GM18907 (cell line): ENCODE results near the gene LEUTX.
A peak's percentile ranks its signal among the peaks of the same experiment; 100 is the strongest.

Experiments used
- ATAC-seq: cut with Tn5 transposase; IDR thresholded peaks from one replicate; pipeline ENCODE4 v1.9.1; 2021; ENCODE audit warnings: mild to moderate bottlenecking, moderate library complexity; ENCODE audit not compliant: unreplicated experiment

Gene LEUTX

DNA sequence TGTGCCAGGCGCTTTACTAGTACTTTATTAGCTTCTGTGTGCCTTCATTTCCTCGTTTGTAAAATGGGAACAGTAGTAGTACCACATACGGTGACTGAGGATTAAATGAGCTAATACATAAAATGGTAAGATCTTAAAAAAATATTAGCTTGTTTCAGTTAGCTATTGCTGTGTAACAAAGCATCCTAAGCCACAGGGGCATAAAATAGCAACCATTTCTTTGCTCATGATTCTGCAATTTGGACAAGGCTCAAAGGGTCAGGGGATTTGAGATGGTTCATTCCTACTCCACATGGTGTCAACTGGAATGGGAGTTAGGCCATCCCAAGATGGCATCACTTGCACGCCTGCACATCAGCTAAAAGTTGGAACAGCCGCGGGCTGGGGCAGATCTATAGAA lies 42.0 kb downstream of the LEUTX start:
- no peak for ATAC-seq

DNA sequence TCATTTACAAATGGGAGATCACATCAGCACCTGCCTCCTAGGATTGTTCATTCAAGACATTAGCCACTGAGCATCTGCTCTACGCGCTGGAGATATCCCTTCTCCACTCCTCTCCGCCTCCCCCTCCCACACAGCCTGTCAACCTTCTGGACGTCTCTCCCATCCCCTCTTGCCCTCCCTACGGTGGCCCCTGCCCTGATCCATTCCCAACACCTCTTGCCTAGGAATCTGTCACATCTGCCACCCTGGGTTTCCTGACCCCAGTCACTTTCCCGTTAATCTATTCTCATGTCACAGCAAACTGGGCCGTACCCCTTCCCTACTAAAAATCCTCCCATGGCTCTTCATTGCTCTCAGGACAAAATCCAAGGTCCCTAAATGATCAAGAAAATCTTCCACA lies 45.0 kb downstream of the LEUTX start:
- no peak for ATAC-seq

DNA sequence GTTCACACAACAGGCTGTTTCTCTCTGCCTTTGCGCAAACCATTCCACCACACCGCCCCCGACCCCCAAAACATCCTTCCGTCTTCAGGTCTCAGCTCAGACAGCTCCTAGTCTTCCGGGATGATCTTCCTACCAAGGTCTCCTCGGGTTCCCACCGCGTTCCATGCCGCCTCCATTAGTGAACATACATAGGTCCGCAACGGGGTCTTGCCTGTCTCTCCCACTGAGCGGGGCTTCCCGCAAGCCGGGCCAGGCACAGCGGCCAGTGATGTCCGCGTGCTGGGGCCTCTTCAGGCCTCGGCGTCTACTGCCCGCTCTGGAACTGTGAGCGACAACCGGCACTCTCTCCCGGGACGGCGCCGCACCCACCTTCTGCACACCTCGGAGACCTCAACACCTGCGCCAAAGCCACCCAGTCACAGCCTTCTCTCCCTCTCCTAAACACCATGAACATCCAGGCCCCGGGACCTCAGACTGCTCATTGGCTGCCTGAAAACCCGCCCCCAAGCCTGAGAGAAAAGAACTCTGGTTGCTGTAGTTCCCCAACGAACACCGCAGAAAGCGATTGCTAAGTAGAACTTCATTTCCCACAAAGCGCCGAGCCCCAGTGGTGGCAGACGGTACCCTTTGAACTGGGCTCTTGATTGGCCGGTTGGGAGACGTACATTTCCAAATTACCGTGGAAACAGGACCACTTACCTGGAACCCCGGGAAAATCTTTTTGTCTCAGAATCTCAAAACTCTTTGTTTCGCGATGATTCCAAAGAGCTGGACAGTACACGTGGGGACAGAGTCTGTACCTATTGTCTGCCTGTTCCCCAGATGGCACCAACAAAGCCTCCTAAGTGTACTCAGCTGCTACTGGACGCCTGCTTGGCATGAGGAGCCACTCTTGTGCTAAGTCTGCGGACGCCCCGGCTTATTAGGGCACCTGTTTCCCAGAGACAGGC lies 45.8 kb downstream of the LEUTX start:
- ATAC-seq: peak; percentile 83

DNA sequence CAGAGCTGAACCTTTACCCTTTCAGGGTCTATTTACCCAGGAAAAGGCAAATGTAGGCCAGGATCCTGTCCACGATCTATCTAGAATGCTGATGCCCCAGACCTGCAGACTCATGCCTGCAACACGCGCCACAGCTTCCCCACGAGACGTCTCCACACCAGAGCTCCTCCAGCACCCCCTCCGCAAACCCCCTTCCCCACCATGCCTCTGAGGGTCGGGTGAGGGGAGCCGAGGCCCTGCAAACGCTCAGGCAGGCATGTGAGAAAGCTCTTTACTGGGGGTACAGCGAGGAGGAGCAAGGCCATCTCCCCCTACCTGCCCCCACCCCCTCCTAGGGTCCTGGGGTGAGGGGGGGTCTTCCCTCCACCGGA lies 46.4 kb downstream of the LEUTX start:
- ATAC-seq: no peak

DNA sequence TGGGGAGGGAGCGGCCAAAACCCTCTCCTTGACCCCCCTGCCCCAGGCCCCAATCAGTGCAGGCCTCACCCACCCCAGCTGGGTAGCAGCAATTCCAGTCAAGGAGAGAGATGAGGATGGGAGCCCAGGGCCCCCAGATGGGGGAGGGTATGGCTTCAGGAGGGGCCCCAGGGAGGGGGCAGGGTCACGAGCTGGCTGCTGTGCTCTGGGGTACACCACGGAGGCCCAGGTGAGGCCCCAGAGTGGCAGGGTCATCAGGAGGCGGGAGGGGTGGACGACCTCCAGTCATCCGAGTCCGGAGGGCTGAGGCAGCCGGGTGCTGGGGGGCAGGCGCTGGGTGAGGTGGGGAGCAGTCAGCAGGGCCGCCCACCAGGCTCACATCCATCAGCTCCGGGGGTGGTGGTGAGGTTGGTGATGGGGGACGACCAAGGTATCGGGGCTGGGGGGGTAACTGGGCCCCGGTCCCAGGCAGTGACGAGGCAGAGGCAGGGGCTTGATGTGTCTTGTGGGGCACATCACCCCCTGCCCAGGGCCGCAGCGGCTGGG lies 47.0 kb downstream of the LEUTX start:
- no peak for ATAC-seq

DNA sequence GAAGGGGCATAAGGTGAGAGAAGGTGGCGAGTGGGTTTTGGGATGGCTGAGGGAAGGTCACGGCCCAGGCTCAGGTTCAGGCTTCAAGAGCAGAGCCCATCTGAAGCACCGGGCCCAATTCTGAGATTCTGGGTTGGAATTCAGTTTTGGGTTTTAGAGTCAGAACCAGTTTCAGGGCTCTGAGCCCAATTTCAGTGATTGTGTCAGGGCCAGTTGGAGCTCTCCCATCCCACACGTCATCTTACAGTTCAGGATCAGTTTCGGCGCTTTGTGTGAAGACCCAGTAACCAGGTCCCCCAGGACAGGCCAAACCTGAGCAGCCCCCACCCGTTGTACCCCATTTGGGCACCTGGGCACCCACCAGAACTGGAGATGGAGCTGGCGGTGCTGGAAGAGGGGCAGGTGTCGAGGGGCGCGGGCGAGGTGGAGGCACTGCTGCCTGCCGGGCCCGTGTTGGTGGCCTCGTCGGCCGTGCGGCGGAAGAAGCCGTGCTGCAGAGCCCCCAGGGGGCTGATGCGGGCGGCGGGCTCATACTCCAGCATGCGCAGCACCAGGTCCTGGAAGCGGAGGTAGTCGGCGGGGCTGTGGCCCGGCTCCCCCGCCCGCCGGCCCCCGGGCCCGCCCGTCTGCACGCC lies 47.8 kb downstream of the LEUTX start:
- no peak for ATAC-seq

DNA sequence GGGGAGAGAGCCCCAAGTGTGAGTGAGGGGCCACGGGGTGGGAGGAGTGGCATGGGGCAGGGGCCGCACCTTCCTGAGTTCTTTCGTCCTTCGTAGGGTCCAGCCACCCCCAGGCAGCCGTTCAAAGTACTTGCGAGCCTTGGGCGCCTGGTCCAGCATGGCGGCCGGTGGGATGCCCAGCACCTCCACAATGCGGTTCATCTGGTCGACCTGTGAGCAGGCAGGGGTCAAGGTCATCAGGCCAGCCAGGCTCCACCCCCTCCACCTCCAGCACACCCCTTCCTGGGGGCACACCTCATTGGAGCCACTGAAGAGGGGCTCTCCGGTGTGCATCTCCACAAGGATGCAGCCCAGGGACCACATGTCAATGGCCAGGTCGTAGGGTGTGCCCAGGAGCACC lies 48.6 kb downstream of the LEUTX start:
- no peak for ATAC-seq

DNA sequence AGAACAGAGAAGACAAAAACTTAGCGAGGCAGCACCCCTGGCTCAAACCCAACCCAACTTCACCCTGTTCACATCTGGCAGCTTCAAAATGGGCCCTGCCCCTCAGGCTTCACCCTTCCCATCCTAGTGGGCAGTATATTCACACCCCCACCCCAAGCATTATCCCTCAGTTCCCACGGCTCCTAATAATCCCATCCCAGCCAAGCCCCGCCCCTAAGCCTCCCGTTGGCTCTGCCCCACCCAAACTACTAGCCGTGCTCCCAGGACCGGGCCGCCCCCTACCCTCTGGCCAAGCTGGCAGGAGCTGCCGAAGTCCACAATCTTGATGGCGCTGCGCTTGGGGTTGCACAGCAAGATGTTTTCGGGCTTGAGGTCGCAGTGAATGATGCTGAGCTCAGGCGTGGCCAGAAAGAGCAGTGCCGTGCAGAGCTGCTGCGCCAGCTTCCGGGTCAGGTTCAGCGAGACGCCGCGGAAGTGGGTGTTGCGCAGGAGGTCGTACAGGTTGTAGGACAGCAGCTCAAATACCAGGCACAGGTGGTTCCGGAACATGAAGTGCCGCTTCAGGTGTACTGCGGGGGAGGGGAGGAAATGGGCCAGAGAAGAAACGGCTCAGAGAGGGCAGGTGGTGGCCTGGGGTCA lies 49.5 kb downstream of the LEUTX start:
- no peak for ATAC-seq

DNA sequence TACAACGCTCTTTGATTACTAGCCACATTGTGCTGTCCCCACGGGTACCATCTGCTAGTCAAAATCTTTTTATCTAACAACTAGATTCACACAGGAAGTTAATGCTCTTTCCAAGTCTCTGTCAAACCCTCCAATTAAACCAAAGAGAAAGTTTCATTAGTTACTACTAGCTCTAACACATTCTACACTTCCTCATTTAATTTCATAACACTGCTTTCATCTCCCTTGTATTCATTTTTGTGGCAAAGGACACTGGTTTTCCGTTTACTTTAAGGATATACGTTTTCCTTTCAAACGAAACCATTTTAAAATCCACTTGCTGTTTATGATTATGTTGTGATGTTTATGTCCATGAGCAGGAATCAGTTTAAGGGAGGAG lies 50.0 kb downstream of the LEUTX start:
- no peak for ATAC-seq

DNA sequence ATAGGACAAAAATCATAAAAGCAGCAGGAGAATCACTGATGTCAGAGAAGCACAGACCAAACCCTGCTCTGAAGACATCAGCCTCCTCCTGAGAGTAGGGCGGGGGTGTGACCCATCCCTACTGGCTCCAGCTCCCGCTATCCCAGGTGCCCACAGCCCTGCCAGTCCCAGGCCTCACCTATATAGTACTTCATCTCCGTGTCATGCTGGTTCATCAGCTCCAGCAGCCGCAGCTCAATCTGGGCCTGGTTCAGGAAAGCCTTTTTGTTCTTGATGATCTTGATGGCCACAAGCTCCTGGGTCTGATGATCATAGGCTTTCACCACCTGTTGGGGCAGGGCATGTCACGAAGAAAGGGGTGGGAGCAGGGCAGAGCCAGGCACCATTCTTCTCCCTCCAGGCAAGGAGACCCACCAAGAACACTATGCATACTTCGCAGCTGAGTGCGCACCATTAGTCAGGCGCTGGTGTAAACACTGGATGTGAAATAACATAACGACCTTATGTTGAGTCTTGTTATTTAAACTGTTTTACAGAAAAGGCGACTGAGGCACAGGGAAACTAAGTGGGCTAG lies 51.1 kb downstream of the LEUTX start:
- ATAC-seq: no peak

DNA sequence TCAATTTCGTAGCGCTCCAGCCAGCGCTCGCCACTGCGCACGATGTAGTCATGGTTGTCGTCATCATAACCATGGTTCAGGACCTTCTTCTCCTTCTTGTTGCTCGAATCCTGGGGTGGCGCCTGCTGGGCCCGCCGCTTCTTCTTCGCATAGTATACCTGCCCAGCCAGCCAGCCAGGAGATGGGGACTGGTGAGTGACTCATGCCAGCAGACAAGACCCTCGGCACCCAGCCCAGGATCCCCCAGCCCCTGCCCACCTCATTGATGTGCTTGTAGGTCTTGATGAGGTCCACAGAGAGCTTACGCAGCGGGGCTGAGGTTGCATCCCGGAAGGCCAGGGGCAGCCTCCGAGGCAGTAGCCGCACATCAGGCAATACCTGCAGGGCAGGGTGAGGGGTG lies 51.8 kb downstream of the LEUTX start:
- ATAC-seq: no peak

DNA sequence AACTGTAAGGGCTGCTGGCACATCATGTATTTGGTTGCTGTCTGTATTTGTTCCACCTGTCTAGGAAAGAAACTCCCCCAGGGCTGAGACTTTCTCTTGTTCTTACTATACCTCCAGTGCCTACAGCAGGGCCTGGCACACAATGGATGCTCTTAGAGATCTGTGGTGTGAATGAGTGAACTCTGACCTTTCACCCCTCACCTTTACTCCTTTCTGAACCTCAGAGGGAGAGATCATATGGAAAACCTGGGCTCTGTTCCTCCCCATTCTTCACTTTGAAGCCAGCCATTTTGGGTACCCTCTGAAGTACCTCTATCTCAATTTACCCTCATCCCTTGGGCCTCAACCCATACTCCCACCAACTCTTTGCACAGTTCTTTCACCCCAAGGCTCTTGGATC lies 52.2 kb downstream of the LEUTX start:
- ATAC-seq: no peak

DNA sequence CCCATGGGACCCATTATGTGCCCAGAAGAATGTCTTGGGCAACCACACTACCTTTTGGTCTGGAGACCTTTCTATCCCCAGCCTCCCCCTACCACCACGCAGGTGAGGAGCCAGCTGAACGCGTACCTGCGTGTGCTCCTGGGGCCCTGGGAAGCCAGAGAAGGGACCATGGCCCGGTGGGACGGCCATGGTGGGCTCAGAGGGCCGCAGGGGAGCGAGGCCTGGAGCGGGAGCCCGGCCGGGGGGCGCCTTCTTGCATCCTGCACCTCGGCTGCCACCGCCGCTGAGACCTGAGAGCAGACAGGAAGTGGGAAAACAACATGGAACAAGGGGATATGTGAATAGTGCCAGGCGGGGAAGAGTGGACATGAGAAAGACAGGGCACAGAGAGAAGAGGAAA lies 53.0 kb downstream of the LEUTX start:
- no peak for ATAC-seq

DNA sequence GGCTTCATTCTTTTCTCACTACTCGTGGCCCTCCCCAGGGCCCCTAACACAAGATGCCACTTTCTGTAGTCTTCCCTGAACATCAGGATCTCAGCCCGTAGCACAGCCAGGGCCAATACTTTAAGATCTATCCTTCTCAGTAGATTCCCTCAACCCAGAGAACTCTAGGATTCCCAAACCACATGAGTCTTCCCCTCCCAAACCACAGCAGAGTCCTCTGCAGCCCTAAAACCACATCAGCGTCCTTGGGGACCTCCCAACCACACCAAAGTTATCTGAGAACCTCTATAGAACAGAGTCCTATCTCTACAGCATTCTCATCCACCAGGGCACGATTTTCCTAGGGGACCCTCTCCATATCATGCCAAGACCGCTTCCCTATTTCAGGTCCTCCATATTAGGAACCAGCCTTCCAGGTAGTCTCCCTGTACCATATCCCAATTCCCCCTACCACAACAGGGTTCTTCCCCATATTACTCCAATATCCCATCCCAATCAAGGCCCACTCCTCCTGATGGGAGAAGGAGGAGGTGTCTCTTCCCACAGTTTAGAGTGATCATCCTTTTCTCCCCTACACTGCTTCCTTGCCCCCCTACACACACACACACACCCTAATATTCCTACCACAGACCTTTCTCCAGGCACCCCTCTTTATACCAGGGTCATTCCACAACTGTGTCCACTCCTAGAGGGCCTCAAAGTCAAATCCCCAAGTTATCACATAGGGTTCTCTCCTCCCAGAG lies 53.9 kb downstream of the LEUTX start:
- no peak for ATAC-seq

DNA sequence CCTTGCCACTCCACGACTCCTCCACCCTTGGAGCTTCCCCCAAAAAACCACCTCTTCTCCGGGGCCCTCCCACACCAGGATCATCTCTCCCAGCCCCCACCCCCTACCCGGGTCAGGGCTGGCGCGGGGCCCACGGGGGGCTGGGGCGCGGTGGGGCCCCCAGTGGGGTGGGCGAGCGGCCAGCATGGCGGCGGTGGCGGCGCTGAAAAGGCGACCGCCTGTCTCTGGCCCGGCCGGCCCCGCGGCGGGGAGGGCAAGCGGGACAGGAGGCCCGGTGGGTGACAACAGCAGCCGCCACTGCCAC lies 54.5 kb downstream of the LEUTX start:
- no peak for ATAC-seq

DNA sequence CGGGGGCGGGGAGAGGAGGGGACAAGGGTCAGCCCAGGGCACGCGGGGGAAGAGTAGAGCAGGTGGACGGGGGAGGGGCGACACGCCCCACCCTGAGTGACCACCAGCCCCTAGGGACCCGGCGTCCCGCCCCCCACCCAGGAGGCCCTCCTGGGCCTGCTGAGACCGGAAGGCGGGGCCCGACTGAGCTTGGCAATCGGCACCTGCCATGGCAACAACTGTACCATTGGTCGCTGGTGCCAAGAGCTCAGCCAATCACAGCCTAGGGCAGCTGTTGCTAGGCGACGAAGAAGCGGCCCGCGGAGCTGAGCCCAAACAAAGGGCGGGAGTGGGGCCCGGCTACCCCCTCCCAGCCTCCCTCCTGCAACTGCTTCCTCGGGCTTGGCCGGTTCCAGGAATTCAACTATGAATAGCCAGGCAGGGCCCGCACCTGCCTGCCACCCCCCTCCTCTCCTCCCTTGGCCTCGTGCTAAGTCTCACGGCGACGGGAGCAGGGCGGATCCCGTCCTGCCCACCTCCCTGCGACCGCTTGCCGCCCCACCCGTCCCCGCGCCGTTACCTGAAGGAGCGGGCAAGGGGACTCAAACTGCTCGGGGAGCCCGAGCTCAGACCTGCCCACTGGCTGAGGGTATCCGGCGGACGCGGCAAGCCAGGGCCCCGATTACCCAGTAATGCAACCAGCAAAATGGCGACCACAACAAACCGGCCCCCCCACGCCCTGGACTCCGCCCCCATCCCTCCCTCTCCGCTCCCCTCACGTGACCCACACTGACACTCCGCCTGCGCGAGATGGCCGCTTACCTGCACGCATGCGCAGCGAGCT lies 55.0 kb downstream of the LEUTX start, which contains the start of gene DYRK1B:
Gene DYRK1B (minus strand): TSS at position 699 of the 823 bp plus-strand sequence. CDS start 2,295 bp downstream, outside the sequence.
- peak; percentile 85 for ATAC-seq

DNA sequence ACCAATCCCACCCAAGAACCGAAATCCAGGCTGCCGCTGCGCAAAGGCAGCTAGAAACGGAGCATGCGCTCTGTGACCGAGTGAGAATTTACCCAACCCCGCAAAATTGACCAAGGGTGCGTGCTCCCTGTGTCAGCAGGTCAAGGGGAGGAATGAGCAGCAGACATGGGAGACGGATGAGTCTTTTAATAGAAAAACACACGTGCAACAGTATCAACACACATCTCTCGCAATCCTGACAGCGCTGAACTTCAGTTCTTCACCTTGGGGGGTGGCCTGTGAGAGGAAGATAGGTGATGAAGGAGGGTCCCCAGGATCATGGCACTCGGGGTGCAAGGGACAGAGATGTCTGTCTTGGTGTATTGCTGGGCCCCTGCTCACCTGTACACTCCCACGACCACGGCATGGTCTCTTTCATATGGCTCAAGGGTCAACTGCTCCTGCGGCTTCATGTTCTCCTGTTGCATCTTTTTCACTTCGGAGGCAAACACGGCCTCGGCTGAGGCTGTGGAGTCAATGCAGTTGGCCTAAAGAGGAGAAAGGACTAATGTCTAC lies 55.7 kb downstream of the LEUTX start:
- ATAC-seq: peak; percentile 1
